Erythroblast (primary cell): ENCODE measurements around the gene UPK3BL2.
"Not testable (repeated sequence)": the region's sequence is repeated elsewhere in the genome, so short reads cannot be mapped to it uniquely, and the experiment has no call there.

Experiments used
- GATA1 ChIP-seq: IDR thresholded peaks from 2 replicates; pipeline ENCODE4 v1.6.1; 2011; ENCODE audit warnings: low read depth, mild to moderate bottlenecking, control low read depth, low read length, moderate library complexity
- POLR2A ChIP-seq: IDR thresholded peaks from 2 replicates; pipeline ENCODE4 v1.6.1; 2011; ENCODE audit warnings: mild to moderate bottlenecking, low read length

- not testable (repeated sequence) for TF ChIP-seq POLR2A, GATA1
Measured at GRCh38 chr7:102527822-102528793, 15.4 kb downstream of the UPK3BL2 start.
